ENCODE measurements around the gene MMP17.
"Not testable (repeated sequence)": the region's sequence is repeated elsewhere in the genome, so short reads cannot be mapped to it uniquely, and the experiment has no call there.

The MMP17 gene

DNA sequence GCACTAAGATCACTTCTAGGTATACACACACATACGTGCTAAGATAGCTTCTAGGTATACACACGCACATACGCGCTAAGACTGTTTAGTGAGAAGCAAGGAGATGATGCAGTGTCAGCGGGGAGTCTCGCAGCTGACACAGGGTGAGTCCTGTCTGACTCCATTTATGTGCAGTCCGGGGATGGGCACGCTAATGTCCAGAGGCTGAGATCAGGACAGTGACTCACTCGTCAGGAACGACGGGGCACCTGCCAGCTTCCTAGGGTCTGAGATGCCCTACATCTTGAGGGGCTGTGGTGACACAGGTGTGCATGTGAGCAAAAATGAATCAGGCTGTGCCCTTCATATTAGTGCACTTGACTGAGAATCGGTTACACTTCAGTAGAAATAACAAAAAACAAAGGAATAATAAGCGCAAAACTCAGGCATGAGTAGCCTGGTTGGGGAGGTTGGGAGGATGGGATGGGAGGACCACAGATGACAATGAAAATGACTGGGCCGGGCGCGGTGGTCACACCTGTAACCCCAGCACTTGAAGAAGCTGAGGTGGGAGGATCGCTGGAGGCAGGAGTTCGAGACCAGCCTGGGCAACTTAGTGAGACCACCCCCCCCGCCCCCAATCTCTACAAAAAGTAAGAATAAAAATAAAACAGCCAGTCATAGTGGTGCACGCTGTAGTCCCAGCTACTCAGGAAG, 37.1 kb downstream of the MMP17 start:
- no peak for DNase-seq

DNA sequence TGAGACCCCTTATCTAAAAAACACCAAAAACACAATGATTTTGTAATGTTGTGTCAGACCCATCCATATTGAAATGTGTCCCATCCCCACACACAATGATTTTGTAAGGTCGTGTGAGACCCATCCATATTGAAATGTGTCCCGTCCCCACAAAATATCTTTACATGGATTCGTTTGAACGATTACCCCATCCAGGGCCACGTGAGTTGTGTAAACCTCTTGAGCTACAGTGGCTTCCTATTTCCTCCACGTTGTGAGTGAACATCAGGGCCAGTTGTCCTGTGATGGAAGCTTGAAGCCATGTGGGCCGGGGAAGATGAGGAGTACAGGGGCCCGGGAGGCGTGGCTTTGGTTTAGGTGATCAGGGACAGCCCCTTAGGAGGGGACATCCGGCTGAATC, 39.3 kb downstream of the MMP17 start:
- DNase-seq = peak; percentile 40 to 60 (median 54)

DNA sequence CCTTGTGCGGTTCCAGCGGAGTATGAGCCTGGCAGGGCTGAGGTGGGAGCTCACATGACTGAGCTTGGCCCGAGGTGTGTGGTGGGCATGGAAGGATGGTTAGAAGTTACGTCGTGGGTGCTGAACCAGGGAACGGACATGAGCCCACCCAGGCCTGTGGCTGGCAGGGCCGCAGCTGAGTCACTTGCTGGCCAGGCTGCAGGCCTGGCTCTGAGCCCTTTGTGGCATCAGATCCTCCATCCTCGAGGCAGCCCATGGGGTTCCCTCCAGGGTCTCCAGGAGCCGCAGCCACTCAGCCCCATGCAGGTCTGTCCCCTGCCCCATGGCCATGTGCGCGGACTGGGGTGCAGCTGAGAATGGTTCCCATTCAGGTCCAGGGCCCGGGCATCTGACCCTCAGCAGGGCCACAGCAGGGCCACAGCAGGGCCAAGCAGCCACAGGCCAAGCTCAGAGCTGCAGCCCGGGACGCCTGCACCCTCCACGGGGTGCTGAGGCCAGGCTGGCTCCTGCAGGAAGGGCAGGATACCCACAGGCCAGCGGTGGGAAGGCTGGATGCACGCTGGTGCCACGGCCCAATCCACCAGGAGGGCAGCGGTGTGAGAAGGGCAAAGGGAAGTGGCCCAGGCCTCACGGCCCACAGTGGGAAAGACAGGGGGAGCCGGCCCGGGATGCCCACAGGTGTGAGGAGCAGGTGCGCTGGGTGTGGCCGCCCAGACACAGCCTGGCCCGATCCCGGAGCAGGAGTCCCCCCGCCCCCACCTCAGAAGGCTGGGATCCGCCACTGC, 39.9 kb downstream of the MMP17 start:
- no peak for DNase-seq

DNA sequence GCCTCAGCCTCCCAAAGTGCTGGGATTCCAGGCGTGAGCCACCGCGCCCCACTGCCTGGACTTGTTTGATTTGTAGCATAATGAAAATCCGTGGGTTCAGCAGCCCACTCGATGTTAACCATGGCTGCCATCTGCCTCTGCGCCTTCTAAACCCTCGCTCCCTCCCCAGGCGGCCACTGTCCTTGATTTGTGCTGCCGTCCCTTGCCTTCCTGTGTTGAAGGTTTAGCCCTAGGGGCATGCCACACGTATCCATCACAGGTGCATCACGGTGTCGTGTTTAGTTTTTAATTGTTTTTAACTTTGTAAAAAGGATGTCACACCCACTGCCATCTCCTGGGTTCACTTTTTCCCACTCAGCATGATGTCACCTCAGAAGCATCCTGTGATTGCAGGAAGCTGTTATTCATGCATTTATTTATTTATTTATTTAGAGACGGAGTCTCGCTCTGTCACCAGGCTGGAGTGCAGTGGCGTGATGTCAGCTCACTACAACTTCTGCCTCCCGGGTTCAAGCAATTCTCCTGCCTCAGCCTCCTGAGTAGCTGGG, 41.8 kb downstream of the MMP17 start:
- peak in 3 of 4 experiments; percentile 54 to 65 (median 56) for DNase-seq

DNA sequence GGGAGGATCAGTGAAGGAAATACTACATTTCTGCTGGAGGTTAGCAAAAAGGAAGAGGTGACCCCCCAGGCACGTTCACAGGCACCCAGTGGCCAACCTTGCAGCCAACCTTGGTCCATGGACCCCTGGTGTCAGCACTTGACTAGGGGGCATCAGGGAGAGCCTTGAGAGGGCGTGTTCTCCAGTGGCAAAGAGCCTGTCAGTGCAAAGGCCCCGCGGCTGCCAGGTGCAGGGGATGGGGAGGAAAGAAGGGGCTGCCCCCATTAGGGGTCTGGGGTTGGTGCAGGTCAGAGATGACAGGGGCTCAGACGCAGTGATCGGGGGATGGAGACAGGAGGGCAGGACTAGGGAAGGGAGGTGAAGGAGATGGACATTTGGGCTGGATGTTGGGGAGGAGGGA, 43.5 kb downstream of the MMP17 start:
- no peak for DNase-seq

DNA sequence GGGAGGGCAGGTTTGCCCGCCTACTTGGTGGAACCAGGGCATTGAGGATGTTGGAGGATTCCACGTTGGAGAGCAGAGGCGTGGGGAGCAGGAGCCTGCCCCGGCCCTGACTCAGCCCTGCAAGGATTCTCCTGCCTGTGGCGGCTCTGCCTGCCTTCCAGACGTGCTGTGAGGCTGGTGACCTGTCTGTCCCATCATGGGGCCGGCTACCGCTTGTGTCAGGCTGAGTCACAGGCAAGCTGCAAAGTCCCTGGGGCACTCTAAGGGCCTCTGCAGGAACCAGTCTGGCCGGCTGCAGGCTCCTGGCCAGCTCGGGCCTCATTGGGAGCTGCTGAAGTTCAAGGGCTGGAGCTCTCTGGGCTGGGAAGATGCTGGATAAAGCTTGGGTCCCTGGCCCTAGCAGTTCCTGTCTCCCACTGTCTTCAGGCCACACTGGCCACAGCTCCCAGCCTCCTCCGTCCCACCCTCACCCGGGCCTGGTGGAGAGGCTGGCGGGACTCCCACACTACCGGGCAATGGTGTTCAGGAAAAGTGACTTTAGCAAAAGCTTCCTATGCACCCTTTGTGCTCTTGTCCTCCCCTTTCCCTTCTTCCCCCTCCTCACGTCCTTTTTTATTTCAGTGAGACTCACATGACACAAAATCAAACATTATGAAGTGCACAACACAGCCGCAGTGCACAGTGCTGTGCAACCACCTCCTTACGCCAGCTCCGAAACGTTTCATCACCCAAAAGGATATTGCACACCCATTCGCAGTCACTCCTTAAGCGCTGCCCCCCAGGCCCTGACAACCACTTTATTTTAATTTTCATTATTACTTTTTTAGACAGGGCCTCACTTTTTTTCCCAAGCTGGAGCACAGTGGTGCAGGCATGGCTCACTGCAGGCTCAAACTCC, 44.2 kb downstream of the MMP17 start:
- DNase-seq = peak; percentile 63 to 86 (median 76)

DNA sequence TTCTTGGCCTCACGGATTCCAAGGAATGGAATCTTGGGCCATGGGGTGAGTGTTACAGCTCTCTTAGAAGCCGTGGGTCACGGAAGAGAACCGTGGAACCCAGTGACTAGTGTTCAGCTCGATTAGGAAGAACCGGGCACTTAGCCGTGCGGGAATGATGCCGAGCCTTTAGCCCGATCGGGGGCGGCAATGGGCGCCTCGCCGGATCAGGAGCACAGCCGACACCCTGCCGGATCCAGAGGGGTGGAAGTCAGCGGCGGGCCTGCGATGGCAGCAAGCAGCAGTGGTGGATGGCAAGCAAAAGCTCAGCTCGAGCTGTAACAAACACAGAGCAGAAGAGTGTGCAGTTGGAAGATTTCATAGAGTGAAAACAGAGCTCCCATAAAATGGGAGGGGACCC, 45.1 kb downstream of the MMP17 start:
- DNase-seq = no peak

DNA sequence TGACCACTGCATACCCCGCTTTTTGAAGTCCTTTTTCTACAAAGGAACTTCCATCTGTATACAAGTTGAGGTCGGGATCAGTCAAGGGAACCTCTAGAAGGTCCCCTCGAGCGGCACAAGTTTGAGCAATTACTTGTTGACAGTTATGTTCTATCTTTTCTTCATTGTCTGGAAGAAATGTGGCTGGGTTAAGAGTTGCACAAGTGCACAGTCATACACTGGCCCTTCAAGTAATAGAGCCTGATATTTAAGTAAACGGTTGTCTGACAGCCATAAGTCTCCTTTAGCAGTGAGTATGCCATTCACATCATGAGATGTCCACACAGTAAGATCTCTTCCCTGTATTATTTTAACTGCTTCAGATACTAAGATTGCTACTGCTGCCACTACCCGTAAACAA, 46.8 kb downstream of the MMP17 start:
- not testable (repeated sequence) for DNase-seq

DNA sequence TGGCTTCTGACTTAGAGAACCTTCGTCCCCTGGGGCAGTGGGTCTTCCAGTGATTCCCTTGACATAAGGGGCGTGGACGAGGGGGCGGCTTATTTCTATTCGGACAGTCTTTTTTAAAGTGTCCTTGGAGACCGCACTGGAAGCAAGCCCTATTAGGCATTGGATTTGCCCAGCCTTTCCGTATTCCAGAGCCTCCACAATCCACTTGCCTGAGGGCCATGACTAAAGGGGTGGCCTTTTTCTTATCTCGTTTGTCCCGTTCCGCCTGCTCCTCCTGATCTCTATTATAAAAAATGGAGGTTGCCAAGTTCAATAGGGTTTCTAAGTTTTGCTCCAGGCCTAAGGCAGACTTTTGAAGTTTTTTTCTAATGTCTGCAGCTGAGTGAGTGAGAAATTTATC, 49.0 kb downstream of the MMP17 start:
- not testable (repeated sequence) for DNase-seq

DNA sequence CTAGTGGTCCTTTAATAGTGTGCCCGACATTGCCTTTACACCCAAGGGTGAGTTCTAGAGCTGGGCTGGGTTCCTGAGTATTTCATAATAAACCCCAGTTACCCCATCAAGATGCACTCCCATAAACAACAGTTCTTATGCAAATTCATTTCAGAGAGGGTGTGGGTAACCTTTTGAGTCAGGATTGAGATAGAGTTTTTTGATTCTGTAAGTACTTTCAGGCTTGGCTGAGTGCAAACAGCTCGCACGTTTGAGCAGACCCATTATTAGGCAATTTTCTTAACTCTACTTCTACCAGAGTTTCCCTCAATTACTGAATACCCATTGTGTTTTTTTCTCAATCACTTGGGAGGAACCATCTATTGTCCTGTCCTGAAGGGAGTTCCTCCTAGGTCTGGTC, 50.2 kb downstream of the MMP17 start:
- DNase-seq = peak in 2 of 4 experiments; percentile 42 to 43

DNA sequence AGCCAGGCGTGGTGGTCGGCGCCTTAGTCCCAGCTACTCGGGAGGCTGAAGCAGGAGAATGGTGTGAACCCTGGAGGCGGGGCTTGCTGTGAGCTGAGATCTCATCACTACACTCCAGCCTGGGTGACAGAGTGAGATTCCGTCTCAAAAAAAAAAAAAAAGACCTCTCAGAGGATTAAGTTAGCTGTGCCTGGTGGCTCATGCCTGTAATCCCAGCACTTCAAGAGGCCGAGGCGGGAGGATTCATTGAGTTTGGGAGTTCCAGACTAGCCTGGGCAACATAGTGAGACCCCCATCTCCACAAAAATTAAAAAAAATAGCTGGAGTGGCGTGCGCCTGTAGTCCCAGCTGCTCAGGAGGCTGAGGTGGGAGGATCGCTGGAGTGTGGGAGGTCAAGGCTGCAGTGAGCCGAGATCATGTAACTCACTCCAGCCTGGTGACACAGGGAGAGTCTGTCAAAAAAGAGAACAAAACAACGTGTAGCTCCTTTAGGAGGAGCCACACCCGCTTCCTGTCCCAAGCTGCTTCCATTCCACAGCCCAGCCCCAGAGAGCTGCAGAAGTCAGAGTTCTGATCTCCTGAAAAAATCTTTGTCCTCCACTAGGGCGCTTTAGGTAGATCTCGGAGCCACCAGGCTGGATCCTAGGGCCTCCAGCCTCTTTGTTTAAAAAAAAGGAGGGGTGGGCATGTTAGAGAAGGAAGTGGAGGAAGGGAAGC, 54.8 kb downstream of the MMP17 start:
- DNase-seq = peak; percentile 57 to 77 (median 73)

DNA sequence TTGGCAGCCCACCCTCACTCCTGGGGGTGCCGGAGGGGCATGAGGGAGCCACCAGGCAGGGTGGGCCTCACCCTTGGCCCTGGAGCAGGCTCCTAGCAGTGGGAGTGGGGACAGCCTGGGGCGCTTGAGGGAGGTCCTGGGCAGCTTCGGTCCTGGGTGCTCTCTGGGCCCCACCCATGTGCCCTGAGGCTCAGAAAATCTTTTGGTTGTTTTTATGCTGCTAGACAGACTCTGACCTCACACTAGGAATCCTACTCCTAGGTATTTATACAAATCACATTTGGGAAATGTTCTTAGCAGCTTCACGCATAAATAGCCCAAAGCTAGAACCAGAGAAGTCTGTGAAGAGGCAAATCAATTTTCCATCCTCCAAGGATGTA, 55.3 kb downstream of the MMP17 start:
- no peak for DNase-seq

DNA sequence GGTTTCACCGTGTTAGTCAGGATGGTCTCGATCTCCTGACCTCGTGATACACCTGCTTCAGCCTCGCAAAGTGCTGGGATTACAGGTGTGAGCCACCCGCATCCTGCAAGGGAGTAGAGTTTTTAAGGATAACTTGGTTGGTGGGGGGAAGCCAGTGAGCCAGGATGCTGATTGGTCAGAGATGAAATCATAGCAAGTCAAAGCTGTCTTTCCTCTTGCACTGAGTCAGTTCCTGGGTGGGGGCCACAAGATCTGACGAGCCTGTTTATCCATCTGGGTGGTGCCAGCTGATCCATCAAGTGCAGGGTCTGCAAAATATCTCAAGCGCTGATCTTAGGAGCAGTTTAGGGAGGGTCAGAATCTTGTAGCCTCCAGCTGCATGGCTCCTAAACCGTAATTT, 56.9 kb downstream of the MMP17 start:
- DNase-seq = not testable (repeated sequence)

DNA sequence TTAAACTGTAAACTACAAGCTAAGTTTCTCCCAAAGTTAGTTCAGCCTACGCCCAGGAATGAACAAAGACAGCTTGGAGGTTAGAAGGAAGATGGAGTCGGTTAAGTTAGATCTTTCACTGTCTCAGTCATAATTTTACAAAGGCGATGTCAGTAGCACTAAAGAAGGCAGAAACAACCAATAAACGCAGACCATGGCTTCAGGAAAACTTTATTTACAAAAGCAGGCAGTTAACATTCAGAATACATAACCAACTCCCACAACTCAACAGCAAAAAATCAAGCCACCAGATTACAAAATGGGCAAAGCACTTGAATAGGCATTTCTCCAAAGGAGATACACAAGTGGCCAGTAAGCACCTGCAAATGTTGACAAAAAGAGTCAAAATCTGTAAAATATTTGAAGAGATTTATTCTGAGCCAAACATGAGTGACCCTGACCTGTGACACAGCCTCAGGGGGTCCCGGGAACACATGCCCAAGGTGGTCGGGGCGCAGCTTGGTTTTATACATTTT, 57.4 kb downstream of the MMP17 start:
- no peak for DNase-seq

DNA sequence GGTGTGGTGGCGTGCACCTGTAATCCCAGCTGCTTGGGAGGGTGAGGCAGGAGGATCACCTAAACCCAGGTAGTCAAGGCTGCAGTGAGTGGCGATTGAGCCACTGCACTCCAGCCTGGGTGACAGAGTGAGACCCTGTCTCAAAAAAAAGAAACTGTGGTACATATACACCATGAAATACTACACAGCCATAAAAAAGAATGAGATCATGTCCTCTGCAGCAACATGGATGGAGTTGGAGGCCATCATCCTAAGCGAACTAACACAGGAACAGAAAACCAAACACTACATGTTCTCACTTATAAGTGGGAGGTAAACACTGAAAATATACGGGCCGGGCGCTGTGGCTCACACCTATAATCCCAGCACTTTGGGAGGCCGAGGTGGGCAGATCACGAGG, 63.5 kb downstream of the MMP17 start:
- DNase-seq = not testable (repeated sequence)

DNA sequence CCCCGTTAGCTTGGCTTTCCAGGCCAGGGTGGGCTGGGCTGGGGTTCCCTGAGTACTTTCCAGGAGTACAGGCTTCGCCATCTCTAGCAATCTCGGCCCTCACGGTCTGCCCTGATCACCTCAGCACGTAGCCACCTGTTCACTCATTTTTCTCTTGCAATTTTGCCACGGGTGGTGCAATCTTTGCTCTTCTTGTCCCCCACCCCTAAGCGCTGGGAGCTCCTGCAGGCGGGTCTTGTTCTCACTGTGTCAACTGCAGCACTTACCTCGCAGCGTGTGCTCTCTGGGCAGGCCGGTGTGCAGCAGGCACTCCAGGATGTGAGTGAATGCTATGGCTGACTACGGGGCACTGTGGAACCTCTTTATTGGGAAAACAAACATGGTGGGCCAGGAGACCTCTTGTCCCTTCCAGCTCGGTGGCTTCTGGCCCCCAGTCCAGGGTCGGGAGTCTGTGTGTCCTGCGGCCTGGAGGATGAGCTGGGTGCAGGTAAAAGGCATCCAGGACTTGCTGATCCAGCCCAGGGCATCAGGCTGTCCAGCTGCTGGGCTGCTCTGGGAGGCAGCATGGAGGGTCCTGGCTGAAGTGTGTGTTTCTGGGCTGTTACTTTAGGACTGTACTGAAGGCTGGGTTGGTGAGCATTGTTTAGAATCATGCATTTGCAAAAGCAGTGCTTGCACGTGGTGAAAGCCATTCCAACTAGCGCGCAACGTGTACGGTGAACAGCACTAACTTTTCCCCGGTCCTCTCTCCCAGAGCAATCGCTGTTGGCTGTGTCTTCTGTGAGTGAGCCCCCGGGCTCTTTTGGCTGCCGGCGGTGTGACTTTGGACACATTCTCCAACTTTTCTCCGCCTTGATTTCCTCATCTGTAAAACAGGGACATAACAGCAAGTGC, 64.8 kb downstream of the MMP17 start:
- DNase-seq = no peak

DNA sequence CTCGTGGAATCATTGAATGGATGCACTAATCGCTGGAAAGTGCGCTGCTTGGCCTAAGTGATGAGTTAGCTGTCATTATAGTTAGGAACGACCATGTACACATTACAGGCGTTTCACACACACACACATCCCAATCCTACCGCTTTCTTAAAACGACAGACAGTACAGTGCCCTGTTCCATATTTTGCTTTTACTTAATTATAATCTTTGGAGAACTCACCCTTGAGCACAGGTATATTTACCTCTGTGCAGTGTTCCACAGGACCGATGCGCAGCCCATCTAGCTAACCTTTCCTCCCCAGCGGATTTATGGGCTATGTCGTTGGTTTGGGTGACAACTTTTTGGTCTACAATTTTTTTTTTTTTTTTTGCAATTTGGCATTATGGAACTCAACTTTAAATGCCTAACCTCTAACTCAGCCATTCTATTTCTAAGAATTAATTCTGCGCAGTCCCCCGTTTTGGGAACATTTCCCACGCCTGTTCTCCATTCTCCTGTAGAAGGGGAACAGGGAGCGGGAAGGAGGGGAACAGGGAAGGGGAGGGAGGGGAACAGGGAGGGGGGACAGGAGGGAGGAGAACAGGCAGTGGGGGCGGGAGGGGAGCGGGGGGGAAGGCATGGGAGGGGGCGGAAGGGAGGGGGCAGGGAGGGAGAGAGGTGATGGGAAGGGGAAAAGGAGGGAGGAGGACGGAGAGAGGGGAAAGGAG, 65.6 kb downstream of the MMP17 start:
- peak in 2 of 4 experiments; percentile 20 to 34 for DNase-seq

DNA sequence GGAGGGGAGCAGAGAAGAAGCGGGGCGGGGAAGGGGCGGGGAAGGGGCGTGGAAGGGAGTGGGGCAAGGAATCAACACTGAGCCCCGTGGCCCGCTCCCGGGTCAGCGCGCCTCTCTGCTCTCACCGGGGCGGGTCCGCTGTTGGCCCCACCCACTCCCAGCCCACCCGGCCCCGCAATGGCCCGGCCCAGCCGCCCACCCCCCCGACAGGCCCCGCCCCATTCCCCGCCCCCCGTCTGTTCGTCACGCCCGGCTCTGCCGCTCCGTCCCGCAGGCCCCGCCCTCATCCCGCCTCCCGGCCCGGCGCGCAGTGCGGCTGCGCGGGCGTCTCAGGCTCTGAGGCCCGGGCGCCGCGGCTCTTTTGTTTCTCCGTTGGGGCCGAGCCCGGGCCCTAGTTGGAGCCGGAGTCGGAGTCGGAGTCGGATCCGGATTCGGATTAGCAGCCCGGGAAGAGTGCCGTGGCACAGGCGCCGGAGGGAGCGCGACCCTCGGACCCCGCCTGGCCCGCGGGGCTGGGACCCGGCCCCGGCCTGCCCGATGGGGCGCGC, 66.2 kb downstream of the MMP17 start, which contains the start of gene ULK1:
Gene ULK1, plus strand, starts transcription at position 310 of the 548 bp plus-strand sequence. CDS start 380 bp downstream, outside the sequence.
- peak; percentile 93 to 98 (median 96) for DNase-seq

DNA sequence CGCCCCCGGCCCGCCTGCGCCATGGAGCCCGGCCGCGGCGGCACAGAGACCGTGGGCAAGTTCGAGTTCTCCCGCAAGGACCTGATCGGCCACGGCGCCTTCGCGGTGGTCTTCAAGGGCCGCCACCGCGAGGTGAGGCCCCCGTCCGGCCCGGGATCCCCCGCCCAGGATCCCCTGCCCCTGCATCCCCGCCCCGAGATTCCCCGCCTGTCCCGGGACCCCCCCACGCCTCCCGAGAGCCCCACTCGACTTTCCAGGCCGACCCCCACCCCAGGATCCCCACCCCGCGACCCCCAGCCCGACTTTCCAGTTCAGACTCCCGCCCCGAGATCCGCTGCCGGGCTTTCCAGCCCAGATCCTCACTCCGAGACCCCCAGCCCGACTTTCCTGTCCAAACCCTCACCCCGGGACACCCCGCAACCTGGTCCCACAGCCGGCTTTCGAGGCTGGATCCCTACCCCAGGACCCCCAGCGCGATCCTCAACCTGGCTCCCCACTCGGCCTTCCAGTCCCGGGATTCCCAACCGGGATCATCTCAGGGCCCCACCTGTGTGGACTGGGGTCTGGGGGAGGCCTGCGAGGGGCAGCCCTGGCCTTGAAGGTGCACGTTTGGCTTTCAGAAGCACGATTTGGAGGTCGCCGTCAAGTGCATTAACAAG, 66.9 kb downstream of the MMP17 start:
- peak in 2 of 4 experiments; percentile 16 to 18 for DNase-seq

All from suppressor macrophage (primary cell).